NCI-H1105 (cell line): ENCODE data around the gene SIAH3.
"Not testable (repeated sequence)": the region's sequence is repeated elsewhere in the genome, so short reads cannot be mapped to it uniquely, and the experiment has no call there.

Experiments used
- DNase-seq: peaks from one replicate; lab custom pipeline; 2025; lab: John Stamatoyannopoulos, UW

The SIAH3 gene, protein sequence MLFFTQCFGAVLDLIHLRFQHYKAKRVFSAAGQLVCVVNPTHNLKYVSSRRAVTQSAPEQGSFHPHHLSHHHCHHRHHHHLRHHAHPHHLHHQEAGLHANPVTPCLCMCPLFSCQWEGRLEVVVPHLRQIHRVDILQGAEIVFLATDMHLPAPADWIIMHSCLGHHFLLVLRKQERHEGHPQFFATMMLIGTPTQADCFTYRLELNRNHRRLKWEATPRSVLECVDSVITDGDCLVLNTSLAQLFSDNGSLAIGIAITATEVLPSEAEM

DNA sequence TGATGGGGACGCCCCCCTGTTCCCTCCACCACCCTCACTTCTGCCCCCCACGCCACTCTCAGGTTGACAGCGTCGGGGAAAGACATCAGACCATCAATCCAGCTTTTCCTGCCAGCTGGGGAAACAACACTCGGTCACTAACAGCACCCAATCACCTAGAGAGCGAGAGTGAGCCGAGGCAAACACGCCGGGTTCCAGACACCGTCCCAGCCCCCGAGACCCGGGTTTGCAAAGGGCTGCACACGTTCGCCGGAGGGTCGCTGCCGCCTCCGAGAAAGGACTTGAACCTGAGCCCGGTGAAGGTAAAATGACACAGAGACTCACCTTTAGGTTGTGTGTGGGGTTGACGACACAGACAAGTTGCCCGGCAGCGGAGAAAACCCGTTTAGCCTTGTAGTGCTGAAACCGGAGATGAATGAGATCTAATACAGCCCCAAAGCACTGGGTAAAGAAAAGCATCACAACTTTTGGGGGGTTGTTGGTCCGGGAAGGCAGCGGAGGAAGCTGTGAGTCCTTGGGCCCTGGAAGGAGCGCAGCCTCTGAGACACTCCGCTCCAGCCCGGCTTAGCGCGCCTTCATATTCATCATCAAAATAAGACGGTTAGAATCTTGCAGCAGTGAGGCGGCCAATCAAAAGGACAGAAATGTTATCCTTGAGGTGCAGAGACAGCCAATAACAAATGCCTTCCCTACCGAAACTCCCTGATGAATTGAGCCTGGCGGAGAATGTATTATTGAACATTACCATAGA, at the start of gene SIAH3:
SIAH3 (minus strand) TSS at position 583 of the 751 bp plus-strand sequence; CDS start at position 459, 124 bp downstream.
- no peak for DNase-seq

DNA sequence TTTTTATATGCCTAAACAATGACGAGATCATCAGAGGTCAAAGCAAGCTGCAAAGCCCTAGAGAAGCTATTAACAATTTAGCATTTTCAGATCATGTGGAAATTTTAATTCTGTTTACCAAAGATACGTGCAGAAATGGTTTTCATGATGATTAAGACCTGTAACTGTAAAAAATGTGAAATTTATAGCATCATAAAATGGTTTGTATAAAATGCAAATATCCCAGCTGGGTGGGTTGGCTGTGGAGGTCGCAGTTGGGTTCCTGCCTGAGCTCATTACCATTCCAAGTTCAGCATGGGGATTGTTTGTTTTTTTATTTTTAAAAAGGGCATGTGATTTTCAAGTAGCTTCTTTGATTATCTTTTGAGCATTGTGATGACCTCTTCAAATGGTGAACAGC, 47.9 kb upstream of the SIAH3 start:
- no peak for DNase-seq

DNA sequence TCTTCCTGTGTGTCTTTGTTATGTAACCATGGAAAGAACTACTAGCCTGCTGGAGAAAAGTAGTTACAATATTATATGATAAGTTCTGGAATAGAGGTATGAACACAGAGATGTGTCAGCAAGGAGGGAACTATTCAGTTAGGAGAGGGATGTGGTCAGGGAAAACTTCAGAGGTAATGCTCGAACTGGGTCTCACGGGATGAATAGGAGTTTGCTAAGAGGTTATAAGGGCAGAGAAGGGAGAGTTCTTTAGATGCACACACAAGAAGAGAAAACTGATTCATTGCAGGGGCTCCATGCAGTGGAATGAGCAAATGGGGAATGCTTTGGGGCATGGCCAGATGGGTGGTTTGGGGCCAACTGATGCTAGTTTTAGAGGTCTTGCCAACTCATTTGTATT, 46.0 kb upstream of the SIAH3 start:
- no peak for DNase-seq

DNA sequence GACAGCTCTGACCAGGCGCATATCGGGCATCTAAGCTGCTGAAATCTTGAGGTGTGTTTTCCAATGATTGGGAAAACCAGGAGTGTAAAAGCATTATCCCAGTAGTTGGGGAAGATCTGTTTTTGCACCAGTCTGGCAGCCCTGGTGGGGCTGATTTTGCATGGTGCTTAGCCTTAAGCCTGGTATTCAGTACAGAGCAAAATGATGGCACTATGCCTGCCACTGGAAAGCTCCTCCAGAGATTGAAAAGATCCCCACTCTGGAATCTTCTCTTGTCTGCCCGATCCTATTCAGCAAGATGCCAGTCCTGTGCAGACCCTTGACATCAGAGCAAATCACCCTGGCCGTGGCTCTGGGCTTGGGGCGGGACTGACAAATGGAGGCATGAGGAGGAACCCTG, 44.7 kb upstream of the SIAH3 start:
- DNase-seq = no peak

DNA sequence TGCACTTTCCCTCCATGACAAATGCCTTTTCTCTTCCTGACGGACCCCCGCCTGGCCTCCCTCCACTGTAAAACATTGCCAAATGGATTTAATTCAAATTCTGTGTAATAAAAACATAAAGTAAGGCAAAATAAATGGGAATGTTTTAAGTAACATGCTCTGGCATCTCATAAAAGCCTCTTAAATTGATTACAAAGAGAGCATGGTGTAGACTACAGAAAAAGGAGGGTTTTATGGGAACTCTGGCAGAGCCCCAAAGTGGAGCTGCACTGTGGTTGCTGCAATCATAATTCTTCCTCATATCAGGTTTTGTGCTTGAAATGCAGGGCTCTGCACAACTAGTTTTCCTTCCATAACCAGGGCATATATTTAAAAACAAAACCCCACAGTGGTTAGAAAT, 44.3 kb upstream of the SIAH3 start:
- DNase-seq = no peak

DNA sequence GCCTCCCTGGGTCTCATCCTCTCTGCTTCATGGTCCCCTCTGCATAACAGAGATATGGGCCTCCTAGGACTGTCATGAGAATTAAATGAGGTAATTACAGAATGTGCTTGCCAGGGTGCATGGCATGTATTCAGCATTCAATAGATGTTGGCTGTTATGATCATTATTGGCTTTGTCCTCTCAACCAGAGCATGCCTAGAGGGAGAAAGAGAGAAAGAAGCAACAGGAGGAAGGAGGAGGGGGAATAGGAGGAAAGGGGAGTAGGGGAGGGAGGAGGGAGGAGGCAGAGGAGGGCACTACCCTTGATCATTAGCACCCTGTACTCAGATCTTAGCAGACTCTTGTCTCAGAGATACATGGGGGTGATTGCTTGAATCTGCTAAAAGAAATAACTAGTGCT, 41.0 kb upstream of the SIAH3 start:
- DNase-seq = no peak

DNA sequence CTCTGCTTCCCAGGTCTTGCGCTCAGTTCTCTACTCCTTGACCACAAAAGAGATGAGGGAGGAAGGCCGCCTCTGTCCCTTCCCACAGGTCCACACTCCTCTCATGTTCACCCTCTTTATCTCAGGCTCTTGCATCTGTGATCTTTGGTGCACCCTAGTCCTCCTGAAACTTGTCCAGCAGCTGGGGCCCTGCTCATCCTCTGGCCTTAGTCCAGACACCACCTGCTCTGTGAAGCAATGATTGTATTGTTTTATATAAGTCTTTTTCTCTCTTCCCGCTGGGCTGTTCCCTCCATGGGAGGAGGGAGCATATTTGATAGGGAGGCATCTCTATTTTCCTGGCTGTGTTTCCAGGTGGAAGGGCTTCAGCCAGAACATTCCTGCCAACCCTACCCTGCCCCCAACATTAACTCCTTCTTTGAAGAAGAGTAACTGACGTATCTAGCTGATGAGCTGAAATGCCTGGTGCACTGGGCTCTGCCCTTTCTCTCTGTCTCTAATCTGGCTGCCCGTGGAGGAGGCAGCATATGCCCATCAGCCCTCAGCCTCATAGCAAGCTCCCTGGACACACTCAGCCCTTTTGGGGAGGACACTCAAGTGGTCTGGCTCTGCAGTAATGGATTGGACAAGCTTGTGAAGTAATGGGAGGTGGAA, 38.2 kb upstream of the SIAH3 start:
- no peak for DNase-seq

DNA sequence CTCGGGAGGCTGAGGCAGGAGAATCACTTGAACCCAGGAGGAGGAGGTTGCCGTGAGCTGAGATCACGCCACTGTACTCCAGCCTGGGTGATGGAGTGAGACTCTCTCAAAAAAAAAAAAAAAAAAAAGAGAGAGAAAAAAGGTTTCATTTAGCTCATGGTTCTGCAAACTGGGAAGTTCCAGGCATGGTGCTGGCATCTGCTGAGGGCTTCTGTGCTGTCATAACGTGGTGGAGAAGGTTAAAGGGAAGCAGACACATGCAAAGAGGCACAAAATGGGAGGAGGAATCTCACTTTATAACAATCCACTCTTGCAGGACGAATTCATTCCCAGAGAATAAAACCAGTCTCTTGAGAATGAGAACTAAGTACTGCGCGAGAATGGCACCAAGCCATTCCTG, 34.9 kb upstream of the SIAH3 start:
- DNase-seq = no peak

DNA sequence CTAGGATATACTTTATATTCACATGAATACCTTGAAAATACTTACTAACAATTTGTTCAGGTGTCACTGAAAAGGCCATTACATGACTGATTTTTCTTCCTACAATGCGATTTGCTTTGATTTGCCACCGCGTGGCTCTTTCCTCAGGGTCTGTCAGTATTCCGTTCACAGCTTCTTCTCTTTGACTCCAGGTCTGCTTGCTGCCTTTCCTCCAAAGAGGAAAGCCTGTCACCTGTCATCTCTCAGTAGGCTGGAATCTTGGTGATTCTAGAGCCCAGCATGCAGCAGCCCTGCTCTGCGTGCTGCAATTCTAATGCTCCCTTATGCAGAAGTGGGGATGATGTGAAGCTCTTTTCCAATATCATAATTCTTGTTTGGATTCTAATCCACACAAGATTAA, 33.6 kb upstream of the SIAH3 start:
- DNase-seq = no peak

DNA sequence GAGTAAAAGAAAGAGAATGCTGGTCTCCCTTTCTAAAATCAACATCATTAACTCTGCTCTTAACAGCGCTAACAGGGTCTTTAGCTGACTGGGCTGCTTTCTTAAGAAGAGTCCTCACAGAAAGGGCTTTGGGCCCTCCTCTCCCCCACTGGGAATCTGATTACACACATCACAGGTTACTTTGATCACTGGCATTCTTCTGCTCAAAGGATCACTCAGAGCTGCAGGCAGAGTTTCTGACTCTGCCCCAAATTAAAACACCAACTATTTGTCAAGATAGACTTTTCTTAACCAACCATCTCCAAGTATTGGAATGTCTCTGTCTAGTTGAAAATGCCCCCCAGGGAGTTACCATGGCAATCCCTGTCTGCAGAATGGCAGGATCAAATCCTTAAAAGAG, 31.1 kb upstream of the SIAH3 start:
- no peak for DNase-seq

DNA sequence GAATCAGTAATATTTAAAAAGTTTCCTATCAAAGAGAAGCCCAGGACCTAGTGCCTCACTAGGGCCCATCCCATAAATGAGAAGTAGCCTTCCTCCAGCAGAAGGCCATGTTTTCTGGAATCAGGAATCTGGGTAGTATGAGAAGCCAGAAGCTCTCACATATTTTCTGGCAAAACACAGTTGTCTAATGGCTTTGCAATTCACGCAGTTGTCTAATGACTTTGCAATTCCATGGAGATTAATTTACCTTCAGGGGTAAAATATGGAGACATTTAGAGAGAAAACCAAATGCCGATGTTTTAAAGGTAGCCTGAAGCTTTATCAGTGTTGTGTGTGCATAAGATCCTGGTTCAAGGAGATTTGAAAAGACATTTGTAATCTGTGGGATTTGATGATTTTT, 29.8 kb upstream of the SIAH3 start:
- DNase-seq = no peak

DNA sequence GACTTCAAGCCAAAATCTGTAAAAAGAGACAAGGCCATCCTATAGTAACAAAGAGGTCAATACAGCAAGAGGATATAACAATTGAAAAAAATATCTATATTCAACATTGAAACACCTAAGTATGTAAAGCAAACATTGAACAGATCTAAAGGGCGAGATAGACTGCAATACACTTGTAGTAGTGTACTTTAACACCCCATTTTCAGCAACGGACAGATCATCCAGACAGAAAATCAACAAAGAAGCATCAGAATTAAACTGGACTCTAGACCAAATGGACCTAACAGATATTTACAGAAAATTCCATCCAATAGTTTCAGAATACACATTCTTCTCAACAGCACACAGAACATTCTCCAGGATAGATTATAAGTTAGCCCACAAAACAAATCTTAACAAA, 28.7 kb upstream of the SIAH3 start:
- no peak for DNase-seq

DNA sequence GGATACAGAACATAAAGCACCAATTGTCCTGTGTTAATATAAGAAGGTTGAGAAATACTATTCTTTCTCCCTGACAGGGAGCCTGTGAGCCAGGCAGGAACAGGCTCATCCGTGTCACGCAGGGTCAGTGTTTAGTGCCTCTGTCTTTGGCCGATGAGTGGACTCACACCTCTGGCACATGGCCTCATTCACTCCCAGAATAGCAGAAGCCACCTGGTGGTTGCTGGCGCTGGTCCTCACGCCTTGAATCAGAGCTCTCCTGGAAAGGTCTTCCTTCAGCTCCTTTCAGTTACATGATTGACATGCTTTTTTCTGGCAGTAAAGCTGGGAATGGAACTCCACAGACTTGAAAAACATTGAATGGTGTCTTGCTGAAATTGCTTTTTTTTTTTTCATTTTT, 28.1 kb upstream of the SIAH3 start:
- DNase-seq = no peak

DNA sequence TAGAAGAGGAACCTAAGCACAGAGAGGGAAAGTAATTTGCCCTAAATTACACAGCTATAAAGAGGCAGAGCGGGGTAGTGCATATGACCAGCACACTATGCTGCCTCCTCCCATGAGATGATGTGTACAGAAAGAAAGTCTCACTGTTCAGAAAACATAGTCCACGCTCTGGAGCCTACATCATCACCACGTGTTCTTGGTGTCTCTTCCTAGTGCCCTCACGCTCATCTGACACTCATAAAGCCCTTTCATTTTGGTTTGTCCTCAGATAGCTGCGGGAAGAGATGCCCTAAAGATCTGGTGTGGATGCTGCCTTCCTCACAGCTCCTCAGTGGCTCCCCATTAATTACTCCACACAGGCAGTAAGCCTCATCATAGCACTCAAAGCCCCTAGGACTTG, 27.4 kb upstream of the SIAH3 start:
- no peak for DNase-seq

DNA sequence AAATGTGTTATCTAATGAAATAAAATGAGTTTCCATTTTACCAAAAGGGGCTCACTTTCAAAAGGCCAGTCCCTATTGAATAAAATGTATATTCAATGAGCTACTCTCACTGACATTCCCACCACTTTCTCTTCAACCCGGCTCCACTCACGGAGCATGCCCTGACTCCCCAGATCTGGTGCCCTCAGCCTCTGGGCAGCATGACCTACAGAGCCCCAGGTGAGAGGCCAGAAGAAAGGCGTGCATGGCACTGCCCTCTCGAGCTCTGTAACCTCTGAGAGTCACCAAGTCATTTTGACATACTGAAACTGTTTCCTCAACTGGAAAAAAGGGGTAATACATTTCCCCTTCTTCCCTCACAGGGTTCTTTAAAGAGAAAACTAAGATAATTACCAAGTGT, 25.2 kb upstream of the SIAH3 start:
- no peak for DNase-seq

DNA sequence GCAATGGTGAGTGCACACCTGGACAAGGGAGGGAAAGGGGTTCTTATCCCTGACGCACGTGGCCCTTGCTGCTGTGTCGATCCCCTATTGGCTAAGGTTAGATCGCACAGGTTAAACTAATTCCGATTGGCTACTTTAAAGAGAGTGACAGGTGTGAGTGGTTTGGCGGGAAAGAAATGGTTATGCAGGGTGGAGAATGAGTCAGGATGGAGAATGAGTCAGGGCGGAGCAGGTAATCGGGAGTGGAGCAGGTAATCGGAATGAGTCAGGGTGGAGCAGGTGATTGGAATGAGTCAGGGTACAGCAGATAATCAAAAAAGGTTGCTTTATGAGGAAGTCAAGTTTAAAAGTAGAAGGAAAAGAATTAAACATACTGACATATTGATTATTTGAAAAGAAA, 24.4 kb upstream of the SIAH3 start:
- no peak for DNase-seq

DNA sequence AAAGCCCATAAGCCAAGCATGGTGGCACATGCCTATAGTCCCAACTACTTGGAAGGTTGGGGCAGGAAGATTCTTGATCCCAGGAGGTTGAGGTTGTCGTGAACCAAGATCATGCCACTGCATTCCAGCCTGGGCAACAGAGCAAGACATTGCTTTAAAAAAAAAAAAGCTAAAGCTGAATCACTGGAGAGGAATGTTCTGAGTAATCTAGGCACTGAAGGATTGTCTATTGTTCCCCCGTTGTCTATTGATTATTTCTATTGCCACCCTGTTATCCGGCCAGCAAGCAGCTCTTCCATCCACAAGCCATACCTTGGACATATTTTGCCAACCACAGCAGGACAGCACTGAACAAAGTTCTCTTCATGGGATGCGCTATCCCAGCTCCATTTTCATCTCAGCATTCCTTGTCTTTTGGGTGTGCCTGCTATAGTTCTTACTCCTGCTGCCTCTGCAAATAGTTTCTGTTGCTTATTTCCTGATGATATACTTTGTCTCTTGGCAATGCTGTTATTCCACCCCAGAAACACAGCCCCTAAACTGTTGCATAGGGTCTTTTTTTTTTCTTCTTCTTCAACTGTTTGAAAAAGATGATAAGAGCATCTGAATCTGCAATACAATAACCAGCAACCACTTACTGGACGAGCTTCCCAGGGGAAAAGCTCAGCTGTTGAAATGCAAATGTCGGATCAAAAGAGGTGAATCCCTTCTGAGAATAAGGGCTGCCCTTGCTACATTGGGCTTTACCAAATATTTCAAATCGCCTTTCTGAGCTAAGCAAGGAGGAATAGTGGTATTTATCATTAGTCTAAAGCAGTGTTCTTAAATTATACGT, 22.2 kb upstream of the SIAH3 start:
- no peak for DNase-seq

DNA sequence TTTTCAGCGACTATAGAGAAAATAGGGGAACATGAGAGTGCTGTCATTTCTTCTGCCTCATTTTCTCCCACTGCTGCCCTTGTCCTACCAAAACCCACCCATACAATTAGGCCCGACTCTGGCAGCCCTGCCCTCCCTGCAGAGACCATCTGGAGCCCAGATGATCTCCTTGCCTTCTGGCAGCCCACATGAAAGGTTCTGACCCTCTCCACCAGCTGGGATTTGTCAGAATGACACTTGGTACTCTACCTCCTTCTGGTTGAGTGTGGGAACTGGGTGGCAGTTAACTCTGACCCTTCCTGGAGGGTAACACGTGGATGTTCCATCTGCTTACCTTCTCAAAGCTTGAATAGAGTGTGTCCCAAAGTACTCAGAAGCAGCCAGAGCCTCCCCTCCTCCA, 21.0 kb upstream of the SIAH3 start:
- no peak for DNase-seq

DNA sequence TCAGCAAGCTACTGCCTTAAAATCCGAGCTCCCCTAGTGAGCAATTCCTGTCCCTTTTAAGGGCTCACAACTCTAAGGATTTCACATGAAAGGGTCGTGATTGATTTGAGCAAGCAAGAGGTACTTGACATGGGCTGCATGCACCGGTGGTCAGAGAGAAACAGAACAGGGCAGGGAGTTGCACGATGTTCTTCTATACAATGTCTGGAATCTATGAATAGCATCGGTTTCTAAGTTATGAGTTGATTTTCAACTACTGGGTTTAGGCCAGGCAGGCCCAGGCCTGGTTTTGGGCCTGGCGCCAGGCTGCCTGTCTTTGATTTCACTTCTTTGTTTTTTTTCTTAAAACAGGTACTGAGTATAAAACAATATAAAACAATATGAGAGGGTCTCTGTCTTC, 19.6 kb upstream of the SIAH3 start:
- not testable (repeated sequence) for DNase-seq

DNA sequence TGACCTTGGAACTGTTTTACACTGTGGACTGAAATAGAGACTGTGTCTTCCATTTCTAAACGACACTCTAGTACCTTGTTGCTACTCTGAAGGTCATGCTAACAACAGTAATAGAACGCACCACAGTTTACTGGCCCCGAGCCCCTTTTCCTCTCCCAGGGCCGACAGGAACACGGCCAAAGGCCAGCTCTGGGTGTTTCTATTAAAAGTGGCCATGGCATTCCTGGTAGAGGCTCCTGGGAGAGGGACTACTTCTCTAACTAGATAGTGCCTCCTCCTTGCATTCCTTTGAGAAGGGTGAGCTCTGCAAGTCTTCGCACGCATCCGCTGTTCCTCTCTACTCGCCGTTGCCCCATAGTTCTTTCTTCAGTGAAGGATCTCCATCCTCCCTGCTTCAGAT, 18.7 kb upstream of the SIAH3 start:
- DNase-seq = no peak

DNA sequence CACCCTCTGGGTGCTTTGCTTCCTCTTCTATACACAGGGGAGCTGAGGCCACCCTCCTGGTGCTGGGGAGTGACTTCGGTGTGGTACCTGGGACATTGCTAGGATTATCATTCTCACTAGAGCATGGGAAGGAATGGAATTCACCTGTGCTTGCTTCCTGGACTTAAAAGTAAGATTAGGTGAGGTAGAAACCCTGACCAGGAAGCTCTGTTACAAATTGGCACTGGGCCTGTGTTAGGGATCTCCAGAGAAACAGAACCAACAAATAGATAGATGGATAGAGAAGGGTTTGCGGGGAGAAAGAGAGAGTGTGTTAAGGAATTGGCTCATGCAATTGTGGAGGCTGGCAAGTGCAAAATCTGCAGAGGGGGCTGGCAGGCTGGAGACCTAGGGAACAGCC, 13.9 kb upstream of the SIAH3 start:
- DNase-seq = no peak
